ENCODE results near the gene SEC63.
"Not testable (repeated sequence)": the region's sequence is repeated elsewhere in the genome, so short reads cannot be mapped to it uniquely, and the experiment has no call there.

The SEC63 gene

GRCh38 chr6:107862383-107862782 is 95.6 kb downstream of the SEC63 start:
- TF ChIP-seq, protein P1, sequence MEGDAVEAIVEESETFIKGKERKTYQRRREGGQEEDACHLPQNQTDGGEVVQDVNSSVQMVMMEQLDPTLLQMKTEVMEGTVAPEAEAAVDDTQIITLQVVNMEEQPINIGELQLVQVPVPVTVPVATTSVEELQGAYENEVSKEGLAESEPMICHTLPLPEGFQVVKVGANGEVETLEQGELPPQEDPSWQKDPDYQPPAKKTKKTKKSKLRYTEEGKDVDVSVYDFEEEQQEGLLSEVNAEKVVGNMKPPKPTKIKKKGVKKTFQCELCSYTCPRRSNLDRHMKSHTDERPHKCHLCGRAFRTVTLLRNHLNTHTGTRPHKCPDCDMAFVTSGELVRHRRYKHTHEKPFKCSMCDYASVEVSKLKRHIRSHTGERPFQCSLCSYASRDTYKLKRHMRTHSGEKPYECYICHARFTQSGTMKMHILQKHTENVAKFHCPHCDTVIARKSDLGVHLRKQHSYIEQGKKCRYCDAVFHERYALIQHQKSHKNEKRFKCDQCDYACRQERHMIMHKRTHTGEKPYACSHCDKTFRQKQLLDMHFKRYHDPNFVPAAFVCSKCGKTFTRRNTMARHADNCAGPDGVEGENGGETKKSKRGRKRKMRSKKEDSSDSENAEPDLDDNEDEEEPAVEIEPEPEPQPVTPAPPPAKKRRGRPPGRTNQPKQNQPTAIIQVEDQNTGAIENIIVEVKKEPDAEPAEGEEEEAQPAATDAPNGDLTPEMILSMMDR (IDR thresholded peaks at IDR 0.05; ENCODE audit: extremely low read depth, insufficient read depth, missing control alignments): no peak
- in situ Hi-C loops (cut with MboI; ENCODE audit: low pct_unique_long_range_greater_than_20kb, low sequenced_read_pairs, unreplicated experiment): no loop called here
- DNase-seq (ENCODE audit: low spot score): no peak

DNA sequence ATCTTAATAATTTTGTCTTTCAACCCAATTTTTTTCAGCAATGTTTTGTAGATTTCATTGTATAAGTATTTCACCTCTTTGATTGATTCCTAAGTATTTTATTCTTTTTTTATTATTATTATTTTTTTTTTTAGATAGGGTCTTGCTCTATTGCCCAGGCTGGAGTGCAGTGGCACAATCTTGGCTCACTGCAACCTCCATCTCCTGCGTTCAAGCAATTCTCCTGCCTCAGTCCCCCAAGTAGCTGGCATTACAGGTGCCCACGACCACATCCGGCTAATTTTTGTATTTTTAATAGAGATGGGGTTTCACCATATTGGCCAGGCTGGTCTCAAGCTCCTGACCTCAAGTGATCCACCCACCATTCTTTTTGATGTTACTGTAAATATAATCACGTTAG is 97.0 kb downstream of the SEC63 start:
- in situ Hi-C loops (cut with MboI; ENCODE audit: low pct_unique_long_range_greater_than_20kb, low sequenced_read_pairs, unreplicated experiment): not testable (repeated sequence)

GRCh38 chr6:107860144-107860543 is 97.9 kb downstream of the SEC63 start:
- DNase-seq (ENCODE audit: low spot score); in situ Hi-C loops (cut with MboI; ENCODE audit: low pct_unique_long_range_greater_than_20kb, low sequenced_read_pairs, unreplicated experiment): not testable (repeated sequence)

More for the DNA sequence above, 97.0 kb downstream of the SEC63 start:
- not testable (repeated sequence) for DNase-seq (ENCODE audit: low spot score)

GRCh38 chr6:107853230-107853629 is 104.8 kb downstream of the SEC63 start:
- DNase-seq (ENCODE audit: low spot score): no peak
- TF ChIP-seq, protein P1 (IDR thresholded peaks at IDR 0.05; ENCODE audit: extremely low read depth, insufficient read depth, missing control alignments): no peak
- in situ Hi-C loops (cut with MboI; ENCODE audit: low pct_unique_long_range_greater_than_20kb, low sequenced_read_pairs, unreplicated experiment): no loop called here

DNA sequence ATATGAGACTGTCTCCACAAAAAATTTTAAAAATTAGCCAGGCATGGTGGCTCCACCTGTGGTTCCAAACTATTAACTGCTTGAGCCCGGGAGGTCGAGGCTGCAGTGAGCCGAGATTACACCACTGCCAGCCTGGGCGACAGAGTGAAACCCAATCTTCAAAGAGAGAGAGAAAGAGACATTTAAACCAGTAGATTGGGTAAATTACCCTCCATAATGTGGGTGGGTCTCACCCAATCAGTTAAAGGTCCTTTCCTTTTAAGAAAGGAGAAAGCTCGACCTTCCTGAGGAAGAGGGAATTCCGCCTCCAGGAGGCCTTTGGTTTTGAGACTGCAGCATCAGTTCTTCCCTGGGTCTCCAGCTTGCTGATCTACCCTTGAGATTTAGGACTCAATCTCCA is 108.7 kb downstream of the SEC63 start:
- DNase-seq (ENCODE audit: low spot score): no peak
- in situ Hi-C loops (cut with MboI; ENCODE audit: low pct_unique_long_range_greater_than_20kb, low sequenced_read_pairs, unreplicated experiment): loop anchor here (10.0 kb wide), 1 partner anchor 165 kb away; no protein-coding TSS in a partner anchor
- TF ChIP-seq, protein P1 (IDR thresholded peaks at IDR 0.05; ENCODE audit: extremely low read depth, insufficient read depth, missing control alignments): no peak

GRCh38 chr6:107847844-107848802 is 109.9 kb downstream of the SEC63 start:
- peak; percentile 85 for DNase-seq (ENCODE audit: low spot score)
- TF ChIP-seq, protein P1 (IDR thresholded peaks at IDR 0.05; ENCODE audit: extremely low read depth, insufficient read depth, missing control alignments): peak; percentile 92
- in situ Hi-C loops (cut with MboI; ENCODE audit: low pct_unique_long_range_greater_than_20kb, low sequenced_read_pairs, unreplicated experiment): loop anchor here (10.0 kb wide), 1 partner anchor 163 kb away; no protein-coding TSS in a partner anchor

- TF ChIP-seq, protein P1 (IDR thresholded peaks at IDR 0.05; ENCODE audit: extremely low read depth, insufficient read depth, missing control alignments): no peak
Measured at GRCh38 chr6:107846262-107846795, 111.7 kb downstream of the SEC63 start.

More at GRCh38 chr6:107846262-107846795, 111.7 kb downstream of the SEC63 start:
- in situ Hi-C loops (cut with MboI; ENCODE audit: low pct_unique_long_range_greater_than_20kb, low sequenced_read_pairs, unreplicated experiment): loop anchor here (10.0 kb wide), 1 partner anchor 162 kb away; no protein-coding TSS in a partner anchor
- no peak for DNase-seq (ENCODE audit: low spot score)
